Effector CD4-positive, alpha-beta T cell (primary cell): ENCODE results near the gene SFSWAP.
"Not testable (repeated sequence)": the region's sequence is repeated elsewhere in the genome, so short reads cannot be mapped to it uniquely, and the experiment has no call there.

Experiments
- DNase-seq: peaks from one replicate; pipeline ENCODE4 v3.0.0-alpha.2; 2020

SFSWAP gene

GRCh38 chr12:131794061-131794460 is 83.2 kb downstream of the SFSWAP start:
- no peak for DNase-seq

- no peak for DNase-seq
These were observed 83.7 kb downstream of the SFSWAP start for GRCh38 chr12:131794573-131794972.

GRCh38 chr12:131795064-131795463 is 84.2 kb downstream of the SFSWAP start:
- no peak for DNase-seq

- no peak for DNase-seq
These were observed 85.0 kb downstream of the SFSWAP start for GRCh38 chr12:131795690-131796410.

- DNase-seq: no peak
These were observed 85.5 kb downstream of the SFSWAP start for GRCh38 chr12:131796411-131796736.

GRCh38 chr12:131796754-131797587 is 86.1 kb downstream of the SFSWAP start:
- DNase-seq: no peak

GRCh38 chr12:131797588-131797934 is 86.7 kb downstream of the SFSWAP start:
- DNase-seq: no peak

GRCh38 chr12:131799195-131799594 is 88.3 kb downstream of the SFSWAP start:
- DNase-seq: no peak

- no peak for DNase-seq
These were observed 89.1 kb downstream of the SFSWAP start for GRCh38 chr12:131799828-131800593.

GRCh38 chr12:131800594-131801135 is 89.8 kb downstream of the SFSWAP start:
- DNase-seq: no peak

- no peak for DNase-seq
These were observed 90.5 kb downstream of the SFSWAP start for GRCh38 chr12:131801254-131801866.

- no peak for DNase-seq
These were observed 93.2 kb downstream of the SFSWAP start for GRCh38 chr12:131803961-131804521.

GRCh38 chr12:131805421-131805820 is 94.5 kb downstream of the SFSWAP start:
- no peak for DNase-seq

- DNase-seq: no peak
These were observed 95.8 kb downstream of the SFSWAP start for GRCh38 chr12:131806674-131807073.

- DNase-seq: no peak
These were observed 98.0 kb downstream of the SFSWAP start for GRCh38 chr12:131808744-131809371.

GRCh38 chr12:131809476-131810254 is 98.8 kb downstream of the SFSWAP start:
- DNase-seq: not testable (repeated sequence)

GRCh38 chr12:131810726-131811125 is 99.8 kb downstream of the SFSWAP start:
- no peak for DNase-seq

GRCh38 chr12:131815131-131815530 is 104.2 kb downstream of the SFSWAP start:
- DNase-seq: no peak

- DNase-seq: no peak
These were observed 105.6 kb downstream of the SFSWAP start for GRCh38 chr12:131816495-131816894.

GRCh38 chr12:131817241-131817640 is 106.4 kb downstream of the SFSWAP start:
- DNase-seq: no peak
